ENCODE data around the gene NUDC.
A peak's percentile ranks its signal among the peaks of the same experiment; 100 is the strongest.
"Not testable (repeated sequence)": the region's sequence is repeated elsewhere in the genome, so short reads cannot be mapped to it uniquely, and the experiment has no call there.

The NUDC gene

DNA sequence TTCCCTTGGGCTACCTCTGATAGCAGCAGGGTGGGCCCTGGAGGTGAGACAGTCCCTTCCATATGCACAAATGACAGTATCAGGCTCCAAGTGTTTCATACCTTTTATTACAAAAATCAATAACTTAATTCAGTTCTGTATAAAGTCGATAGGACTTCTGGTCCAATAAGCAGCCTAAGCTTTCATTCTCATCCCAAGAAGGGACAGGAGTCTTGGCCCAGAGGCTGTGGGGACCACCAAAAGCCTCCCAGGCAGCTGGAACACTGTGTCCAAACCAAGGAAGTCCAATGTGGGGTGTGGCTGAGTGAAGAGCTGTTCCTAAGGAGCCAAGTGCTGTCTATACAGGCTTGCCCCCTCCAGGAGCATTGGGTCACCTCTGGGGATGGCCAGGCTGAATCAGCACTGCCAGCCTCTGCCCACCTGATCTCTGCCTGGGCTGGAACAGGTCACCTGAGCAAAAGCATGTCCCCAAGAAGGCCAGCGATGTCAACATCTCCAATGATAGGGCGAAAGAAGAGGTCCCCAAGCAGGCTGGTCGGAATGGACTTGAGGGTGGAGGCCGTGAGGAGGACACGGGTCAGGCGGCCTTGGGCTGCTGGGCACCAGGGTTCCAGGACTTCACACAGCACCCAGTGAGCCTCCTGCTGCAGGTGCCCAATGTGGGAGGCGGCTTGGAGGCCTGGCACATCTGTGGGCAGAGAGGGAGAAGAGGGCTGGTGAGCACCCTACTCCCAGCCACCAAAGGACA, 10.0 kb upstream of the NUDC start:
- no peak for DNase-seq (ENCODE audit: low spot score)

GRCh38 chr1:26912147-26912490, 9.4 kb upstream of the NUDC start:
- no peak for DNase-seq (ENCODE audit: low spot score)

- DNase-seq (ENCODE audit: low spot score): no peak
Observed at GRCh38 chr1:26913389-26913753, 8.2 kb upstream of the NUDC start.

DNA sequence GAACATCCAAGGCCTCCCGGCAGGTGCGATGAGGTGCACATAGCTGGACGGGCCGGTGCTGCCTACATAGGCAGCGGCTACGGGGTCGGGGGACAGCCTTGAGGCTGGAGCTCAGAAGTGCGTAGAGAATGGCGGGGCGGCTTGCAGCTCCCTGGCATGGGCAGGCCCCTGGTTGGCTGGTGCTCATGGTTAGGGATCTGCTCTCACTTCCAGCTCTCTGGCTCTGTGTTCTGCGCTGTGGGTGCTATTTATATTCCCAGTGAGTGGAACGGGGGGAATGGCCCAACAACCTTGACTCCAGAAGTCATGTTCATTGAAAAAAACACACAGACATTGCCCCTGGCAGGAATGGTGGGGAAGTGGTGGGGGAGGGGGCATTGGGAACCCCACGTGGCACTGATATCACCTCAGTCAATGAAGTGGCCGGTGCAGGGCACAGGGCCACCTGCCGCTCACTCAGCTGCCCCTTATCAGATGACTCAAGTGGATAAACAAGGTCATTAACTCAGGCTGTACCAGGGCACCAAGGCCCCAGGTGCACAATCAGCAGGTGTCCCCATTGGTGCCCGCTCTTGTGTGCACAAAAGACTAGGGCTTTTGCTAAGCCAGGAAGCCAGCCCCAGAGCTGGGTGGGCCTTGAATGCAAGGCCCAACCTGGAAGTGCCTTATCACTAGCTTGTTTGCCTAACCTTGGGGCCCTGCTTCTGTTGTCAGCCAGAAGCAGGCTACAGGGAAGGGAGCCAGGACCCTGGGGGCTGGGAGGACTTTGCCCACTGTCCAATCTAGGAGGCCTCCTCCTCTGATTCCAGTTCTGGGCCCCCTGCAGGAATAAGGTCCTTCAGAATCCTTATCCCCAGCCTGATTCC, 7.6 kb upstream of the NUDC start, which contains the start of gene NR0B2:
Gene NR0B2, minus strand, starts transcription at position 222 of the 866 bp plus-strand sequence. Its CDS starts 35 bp downstream, at position 187.
- DNase-seq (ENCODE audit: low spot score): no peak

- DNase-seq (ENCODE audit: low spot score): no peak
Observed at GRCh38 chr1:26915204-26915842, 6.2 kb upstream of the NUDC start.

- no peak for DNase-seq (ENCODE audit: low spot score)
Observed at GRCh38 chr1:26921126-26921539, 410 bp upstream of the NUDC start.

DNA sequence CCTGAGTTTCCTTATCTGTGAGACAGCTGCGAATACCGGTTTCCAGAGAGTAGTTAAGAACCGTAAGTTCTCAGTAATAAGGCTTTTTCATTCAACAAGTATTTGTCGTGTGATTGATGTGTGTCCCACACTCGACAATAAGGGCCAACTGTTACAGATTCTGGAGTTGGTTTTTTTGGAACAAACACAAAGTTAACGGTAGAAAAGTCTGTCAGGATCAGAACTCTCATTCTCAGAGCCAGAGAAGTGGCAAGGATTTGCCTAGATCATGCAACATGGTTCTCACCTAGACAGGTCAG, 837 bp downstream of the NUDC start:
- no peak for DNase-seq (ENCODE audit: low spot score)

DNA sequence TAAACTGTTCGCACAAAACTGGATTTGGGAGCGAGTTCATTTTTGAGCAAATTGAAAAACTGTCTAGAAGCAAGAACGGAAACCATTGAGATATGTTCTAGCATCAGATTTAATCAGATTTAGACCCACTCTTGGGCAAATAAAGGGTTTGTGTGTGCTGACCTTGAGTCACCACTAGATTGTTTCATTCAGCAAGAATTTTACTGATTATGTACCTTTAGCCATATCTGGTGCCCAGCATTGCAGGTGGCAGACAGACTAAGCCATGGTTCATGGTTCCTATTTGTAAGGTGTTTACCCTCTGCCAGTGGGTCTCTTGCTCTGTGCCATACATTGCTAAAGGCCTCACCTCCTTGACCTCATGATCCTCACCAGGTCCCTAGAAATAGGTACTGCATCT, 1.4 kb downstream of the NUDC start:
- no peak for DNase-seq (ENCODE audit: low spot score)

GRCh38 chr1:26923711-26924110, 2.2 kb downstream of the NUDC start:
- DNase-seq (ENCODE audit: low spot score): peak; percentile 86

DNA sequence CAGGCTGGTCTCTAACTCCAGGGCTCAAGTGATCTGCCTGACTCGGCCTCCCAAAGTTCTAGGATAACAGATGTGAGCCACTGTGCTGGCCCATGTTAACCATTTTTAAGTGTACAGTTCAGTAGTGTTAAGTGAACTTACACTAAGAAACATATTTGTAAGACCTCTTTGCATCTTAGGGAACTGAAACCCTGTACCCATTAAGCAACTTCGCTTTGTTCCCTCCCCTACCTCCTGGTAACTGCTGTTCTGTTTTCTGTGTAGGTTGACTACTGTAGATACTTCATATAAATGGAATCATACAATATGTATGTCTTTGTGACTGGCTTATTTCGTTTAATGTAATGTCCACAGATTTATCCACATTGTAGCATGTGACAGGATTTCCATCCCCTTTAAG, 11.0 kb downstream of the NUDC start:
- DNase-seq (ENCODE audit: low spot score): no peak

DNA sequence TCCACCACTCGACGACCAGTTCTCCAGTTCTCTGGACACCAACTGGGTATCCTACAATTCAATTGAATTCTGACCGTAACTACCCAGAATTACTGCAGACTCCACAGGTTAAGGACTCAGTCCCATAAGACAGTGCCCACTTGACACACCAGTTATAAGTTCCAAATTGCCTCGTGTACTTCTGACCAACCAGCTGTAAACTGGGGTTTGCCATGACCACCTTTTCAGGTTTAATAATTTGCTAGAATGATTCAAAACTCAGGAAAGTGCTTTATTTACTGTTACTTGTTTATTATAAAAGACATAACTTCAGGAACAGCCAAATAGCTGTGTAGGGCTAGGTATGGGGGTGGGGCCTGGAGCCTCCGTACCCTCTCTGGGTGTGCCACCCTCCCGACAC, 15.3 kb downstream of the NUDC start:
- DNase-seq (ENCODE audit: low spot score): no peak

GRCh38 chr1:26938004-26938658, 16.6 kb downstream of the NUDC start:
- DNase-seq (ENCODE audit: low spot score): peak; percentile 30

- no peak for DNase-seq (ENCODE audit: low spot score)
Observed at GRCh38 chr1:26938659-26939025, 17.1 kb downstream of the NUDC start.

DNA sequence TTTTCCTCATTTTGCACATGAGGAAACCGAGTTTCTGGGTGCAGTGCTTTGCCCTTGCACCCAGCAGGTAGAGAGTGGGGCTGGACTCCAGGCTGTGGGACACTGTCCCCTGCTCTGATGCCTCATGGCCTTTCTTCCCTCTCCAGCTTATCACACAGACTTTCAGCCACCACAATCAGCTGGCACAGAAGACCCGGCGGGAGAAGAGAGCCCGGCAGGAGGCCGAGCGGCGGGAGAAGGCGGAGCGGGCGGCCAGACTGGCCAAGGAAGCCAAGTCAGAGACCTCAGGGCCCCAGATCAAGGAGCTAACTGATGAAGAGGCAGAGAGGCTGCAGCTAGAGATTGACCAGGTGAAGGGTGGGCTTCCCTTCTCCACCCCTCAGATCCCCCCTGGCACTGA, 19.8 kb downstream of the NUDC start:
- DNase-seq (ENCODE audit: low spot score): no peak

- no peak for DNase-seq (ENCODE audit: low spot score)
Observed at GRCh38 chr1:26942656-26943055, 21.1 kb downstream of the NUDC start.

DNA sequence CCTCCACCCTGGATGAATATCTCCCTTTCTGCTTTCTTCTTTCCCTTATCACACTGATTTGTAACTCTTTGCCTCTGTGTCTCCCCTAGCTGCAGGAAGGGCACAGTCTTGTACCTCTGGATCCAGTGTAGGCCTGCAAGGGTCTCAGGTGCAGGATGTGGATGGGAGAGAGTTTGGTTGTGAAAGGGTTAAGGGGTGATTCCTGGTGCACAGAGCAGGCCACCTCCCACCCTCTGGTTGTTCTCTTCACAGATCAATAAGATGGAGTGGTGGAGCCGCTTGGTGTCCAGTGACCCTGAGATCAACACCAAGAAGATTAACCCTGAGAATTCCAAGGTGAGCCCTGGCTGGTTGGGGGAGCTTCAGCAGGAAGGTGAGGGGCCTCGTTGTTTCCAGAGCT, 23.6 kb downstream of the NUDC start:
- no peak for DNase-seq (ENCODE audit: low spot score)

- DNase-seq (ENCODE audit: low spot score): no peak
Observed at GRCh38 chr1:26945728-26946127, 24.2 kb downstream of the NUDC start.

GRCh38 chr1:26946270-26946669, 24.7 kb downstream of the NUDC start:
- no peak for DNase-seq (ENCODE audit: low spot score)

DNA sequence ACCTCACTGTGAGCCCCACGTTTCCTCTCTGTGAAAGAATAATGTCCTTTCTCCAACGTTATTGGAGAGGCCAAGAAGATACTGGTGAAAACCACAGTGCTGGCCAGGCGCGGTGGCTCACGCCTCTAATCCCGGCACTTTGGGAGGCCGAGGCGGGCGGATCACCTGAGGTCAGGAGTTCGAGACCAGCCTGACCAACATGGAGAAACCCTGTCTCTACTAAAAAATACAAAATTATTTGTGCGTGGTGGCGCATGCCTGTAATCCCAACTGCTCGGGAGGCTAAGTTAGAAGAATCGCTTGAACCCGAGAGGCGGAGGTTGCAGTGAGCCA, 27.1 kb downstream of the NUDC start:
- DNase-seq (ENCODE audit: low spot score): not testable (repeated sequence)

DNA sequence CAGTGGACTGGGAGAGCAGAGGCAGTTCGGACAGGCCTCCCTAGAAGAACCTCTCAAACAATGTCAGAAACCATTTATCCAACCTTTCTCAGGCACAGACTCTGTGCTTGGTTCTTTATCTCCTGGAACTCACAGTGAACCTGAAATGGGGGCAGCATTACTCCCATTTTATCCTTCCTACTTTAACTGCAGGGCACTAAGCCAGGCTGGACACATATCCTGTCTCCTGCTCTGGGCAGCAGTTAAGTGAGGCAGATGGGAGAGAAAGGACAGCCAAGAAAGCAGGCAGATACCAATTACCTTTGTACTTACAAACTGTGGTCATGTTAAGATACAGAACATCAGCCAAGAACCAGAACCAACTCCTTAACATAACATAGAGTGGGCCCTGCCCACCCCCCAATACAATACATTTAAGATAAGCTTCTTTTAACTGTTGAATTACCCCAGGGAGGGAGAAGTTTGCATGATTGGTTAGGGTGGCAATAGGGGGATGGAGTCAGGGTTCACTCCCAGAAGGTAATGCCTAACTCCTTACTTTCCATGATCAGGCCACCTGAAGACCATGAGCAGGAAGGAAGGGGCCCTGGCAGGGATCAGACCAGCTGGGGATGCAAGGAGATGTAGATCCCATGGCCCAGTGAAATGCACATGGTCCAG, 27.9 kb downstream of the NUDC start:
- DNase-seq (ENCODE audit: low spot score): no peak

DNA sequence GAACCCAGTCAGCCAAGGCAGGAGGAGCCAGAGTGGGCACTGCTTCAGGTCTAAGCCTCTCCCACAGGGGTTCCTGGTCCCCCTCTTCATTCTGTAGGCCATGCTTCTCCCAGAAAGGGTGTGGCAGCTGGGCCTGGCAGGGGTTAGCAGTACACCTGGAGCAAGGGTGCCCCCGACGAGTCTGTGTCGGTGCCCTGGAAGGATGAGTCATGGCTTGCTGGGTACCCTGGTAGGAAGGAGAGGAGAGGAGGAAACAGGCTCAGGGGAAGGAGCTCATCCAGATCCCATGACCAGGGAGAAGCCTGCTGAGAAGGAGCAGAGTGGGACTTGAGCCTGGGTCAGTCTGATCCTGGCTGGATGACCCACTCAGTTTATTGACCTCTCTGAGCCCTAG, 28.4 kb downstream of the NUDC start:
- DNase-seq (ENCODE audit: low spot score): no peak

GRCh38 chr1:26950602-26951001, 29.1 kb downstream of the NUDC start:
- DNase-seq (ENCODE audit: low spot score): no peak

Data from kidney capillary endothelial cell (primary cell).